T-helper 1 cell (primary cell): ENCODE data around the gene DCN.

ENCODE experiments used
- DNase-seq, 5 donors: peaks; one replicate each; pipeline ENCODE4 v3.0.0-alpha.2; 2012 to 2020

Gene DCN

DNA sequence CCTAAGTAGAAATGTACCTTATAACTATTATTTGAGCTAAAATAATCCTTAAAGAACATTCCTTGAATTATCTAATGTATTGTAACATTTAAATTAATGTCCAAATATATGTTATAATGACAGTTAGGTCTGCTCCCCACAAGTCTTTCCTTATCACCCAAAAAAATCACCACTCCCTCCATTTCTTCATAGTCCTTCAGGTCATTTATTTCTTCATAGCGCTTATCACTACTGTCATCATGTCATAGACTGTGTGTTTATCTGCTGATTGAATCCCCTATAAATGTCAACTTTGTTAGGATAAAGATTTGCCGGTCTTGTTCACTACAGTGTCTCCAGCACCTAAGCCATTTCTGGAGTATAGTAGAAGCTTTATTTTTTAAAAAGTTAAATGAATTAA is 83.3 kb downstream of the DCN start:
- no peak for DNase-seq

DNA sequence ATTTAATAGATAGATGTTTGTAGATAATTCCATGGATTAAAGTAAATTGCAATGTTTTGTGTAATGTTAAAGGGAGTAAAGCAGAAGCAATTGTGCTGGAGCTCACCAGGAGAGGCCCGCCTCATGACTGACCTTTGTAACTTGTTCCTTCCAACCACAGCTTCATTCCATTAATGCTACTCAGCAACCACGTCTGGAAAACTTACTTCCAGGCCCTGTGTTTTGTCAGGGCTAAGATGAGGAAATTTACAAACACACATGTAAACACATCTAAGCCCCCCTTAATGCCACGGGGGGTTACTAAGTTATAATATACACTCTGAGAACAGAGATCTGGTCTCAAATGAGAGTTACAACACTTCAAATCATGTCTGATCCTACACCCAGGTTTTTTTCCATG is 83.7 kb downstream of the DCN start:
- no peak for DNase-seq

DNA sequence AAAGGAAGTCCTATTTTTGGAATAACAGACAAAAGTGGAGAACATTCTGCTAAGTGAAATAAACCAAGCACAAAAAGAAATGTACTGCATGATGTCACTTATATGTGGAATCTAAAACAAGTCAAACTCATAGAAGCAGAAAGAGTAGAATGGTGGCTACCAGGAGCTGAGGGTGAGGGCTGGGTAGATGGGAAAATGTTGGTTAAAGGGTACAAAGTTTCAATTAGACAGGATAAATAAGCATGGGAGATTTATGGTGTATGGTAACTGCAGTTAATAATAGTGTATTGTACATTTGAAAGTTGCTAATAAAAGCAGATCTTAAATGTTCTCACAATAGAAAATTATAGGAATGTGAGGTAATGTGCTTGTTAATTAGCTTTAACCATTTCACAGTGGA is 84.2 kb downstream of the DCN start:
- no peak for DNase-seq

DNA sequence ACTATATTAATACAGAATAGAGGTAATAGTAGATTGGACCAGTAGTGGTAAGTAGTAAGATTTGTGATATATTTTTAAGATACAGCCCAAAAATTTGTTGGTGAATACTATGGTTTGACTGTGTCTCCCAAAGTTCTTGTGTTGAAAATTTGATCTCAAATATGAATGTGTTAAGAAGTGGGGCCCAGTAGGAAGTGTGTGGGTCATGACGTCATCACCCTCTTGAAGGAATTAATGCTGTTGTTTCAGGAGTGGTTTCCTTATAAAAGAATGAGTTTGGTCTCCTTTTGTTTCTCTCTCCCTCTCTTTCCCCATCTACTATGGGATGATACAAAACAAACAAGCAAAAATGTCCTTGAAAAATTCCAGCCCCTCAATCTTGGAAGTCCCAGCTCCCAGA is 87.7 kb downstream of the DCN start:
- no peak for DNase-seq

DNA sequence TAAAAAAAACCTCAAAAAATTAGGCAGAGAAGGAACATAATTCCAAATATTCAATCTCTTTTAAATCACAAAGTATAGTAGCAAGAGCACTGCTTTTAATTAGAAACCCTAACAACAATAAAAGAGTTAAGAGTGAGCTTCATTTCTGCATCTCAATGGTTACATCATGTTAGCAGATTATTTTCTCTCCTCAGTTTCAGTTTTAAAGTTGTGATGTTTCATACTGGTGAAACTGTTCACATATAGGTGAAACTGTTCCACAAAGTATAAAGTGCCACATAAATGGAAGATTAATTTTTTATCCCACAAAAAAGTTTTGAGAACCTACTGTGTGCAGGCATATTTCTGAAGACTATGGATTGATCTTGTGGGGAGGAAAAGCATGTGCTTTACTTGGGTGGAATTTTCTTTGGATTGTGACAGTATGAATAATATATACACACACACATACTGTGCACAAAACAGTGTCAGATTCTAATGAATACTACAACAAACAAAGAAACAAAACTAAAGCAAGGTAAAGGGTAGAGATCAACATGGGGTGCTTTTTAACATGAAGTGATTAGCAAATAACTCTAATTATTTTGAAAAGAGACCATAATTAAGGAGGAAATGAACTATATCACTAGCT is 88.5 kb downstream of the DCN start:
- no peak for DNase-seq

DNA sequence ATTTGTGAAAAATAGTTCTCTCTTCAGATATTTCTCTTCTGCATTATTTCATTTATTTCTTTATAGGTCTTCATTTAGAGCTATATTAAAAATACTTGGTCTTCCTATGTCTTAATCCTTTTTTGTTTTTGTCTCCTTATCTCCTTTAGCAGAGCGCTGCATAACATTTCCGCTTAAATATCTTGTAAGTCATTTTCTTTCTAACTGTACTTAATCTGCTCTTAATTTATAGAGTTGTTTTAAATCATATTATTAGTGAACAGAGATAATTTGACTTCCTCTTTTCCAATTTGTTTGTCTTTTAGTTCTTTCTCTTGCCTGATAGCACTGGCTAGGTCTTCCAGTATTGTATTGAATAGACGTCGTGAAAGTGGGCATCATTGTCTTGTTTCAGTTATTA is 89.3 kb downstream of the DCN start:
- DNase-seq: no peak

DNA sequence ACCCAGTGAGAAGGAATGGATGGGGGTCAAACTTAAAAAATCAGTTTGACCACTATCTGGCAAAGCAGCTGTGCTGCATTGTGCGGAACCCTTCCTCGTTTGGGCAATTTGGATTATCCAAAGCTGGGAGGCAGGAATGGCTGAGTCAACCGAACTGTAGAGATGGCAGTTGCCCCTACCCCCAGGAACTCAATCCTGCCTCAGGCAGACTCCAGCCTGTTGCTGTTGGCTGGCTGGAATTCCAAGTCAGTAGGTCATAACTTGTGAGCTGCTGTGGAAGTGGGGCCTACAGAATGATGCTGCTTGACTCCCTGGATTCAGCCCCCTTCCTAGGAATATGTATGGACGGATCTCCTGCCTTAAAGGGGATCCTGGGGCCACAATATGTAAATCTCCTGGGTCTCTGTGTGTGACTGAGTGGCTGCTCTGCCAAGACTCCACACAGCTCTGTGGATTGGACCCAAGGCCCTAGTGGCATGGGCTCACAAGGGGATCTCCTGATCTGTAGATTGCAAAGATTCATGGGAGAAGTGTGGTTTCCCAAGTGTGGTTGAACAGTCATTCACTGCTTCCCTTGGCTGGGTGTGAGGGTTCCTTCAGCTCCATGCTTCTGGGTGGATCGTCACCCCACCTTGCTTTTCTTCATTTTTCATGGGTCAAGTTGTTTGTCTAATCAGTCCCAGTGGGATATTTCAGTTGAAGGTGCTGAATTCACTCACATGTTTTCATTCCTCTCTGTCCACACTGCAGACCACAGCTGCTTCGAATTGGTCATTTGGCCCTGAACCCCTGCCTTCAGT is 90.5 kb downstream of the DCN start:
- no peak for DNase-seq
